K562 (cell line): Measurements from ENCODE around the gene PITPNM1. TPM values are rescaled to one million over a fixed set of nuclear protein-coding genes. Genes with fewer than 3 reads are reported as not detected.

ENCODE experiments used
- CBX2 ChIP-seq: fragments of 200-600 bp; sonication (generic); IDR thresholded peaks from one replicate; pipeline ENCODE4 v1.6.1; 2012; ENCODE audit warnings: mild to moderate bottlenecking, low read length, inconsistent platforms; ENCODE audit not compliant: insufficient read depth, poor library complexity, severe bottlenecking
- CBX5 ChIP-seq: IDR thresholded peaks from 2 replicates; pipeline ENCODE4 v1.6.1; 2014; ENCODE audit warnings: low read depth, borderline replicate concordance
- FOXA3 ChIP-seq, 2 experiments: fragments of 450-650 bp in 1 of 2; sonication (generic) in 1 of 2; formaldehyde crosslinking; IDR thresholded peaks in 1 of 2; conservative IDR thresholded peaks in 1 of 2; 2 replicates each; pipeline versions ENCODE4 v1.4.0 to v1.8.0; 2020 to 2022; ENCODE audit warnings: mild to moderate bottlenecking in 2 of 2, missing genetic modification reagents in 1 of 2
- KDM2B ChIP-seq: fragments of 250-450 bp; sonication (Bioruptor Pico); IDR thresholded peaks from 2 replicates; pipeline ENCODE4 v1.8.0; 2021; ENCODE audit warnings: mild to moderate bottlenecking, moderate library complexity
- SPI1 ChIP-seq: IDR thresholded peaks from 2 replicates; pipeline ENCODE4 v1.6.1; 2011; ENCODE audit warnings: low read depth, low read length, control low read depth, borderline replicate concordance
- SRSF1 ChIP-seq: fragments of 200-400 bp; formaldehyde crosslinking; IDR thresholded peaks from 2 replicates; pipeline ENCODE4 v1.6.1; 2017; ENCODE audit warnings: mild to moderate bottlenecking, low read depth, low read length, moderate library complexity
- SUPT5H ChIP-seq: fragments of 450-650 bp; IDR thresholded peaks from 2 replicates; pipeline ENCODE4 v1.6.1; 2016
- TAF9B ChIP-seq: fragments of 450-650 bp; IDR thresholded peaks from 2 replicates; pipeline ENCODE4 v1.6.1; 2018; ENCODE audit warnings: mild to moderate bottlenecking; ENCODE audit not compliant: partially characterized antibody
- TBP ChIP-seq: optimal IDR thresholded peaks from 2 replicates; pipeline ENCODE3; 2011; ENCODE audit warnings: low read depth, low read length, improper control_type of control experiment
- TOE1 ChIP-seq, 2 experiments: fragments of 450-650 bp in 1 of 2; sonication (generic) in 1 of 2; formaldehyde crosslinking in 1 of 2; IDR thresholded peaks; 2 replicates each; pipeline versions ENCODE4 v1.7.1 to v1.8.0; 2016 to 2022; ENCODE audit warnings: borderline replicate concordance in 2 of 2, mild to moderate bottlenecking in 2 of 2, antibody characterized with exemption in 1 of 2, inconsistent platforms in 1 of 2, low read depth in 1 of 2, missing genetic modification reagents in 1 of 2, moderate library complexity in 1 of 2
- ZNF133 ChIP-seq: fragments of 250-450 bp; sonication (Bioruptor Pico); IDR thresholded peaks from 2 replicates; pipeline ENCODE4 v1.4.0; 2020; ENCODE audit warnings: mild to moderate bottlenecking
- polyA plus RNA-seq, 8 experiments: library from polyadenylated mRNA; depleted of rRNA in 4 of 8; stranded (reverse) in 5 of 8; unstranded in 3 of 8; fragments of >200 nt; fragmentation: Nextera tagmentation in 2 of 8; fragmentation: Illumina TruSeq in 1 of 8; extraction: Ambion mirVana in 2 of 8; extraction: Trizol in 1 of 8; gene quantifications; 2 replicates each; pipeline versions ENCODE4 v1.2.1 to v1.2.3, GENCODE V29; 2011 to 2014; ENCODE audit warnings: inconsistent platforms in 1 of 8, missing spikeins in 1 of 8
- total RNA-seq, 7 experiments: library from RNA; depleted of rRNA in 6 of 7; stranded (reverse); fragments of >200 nt in 6 of 7; fragmentation: Illumina TruSeq in 2 of 7; extraction: Trizol in 2 of 7; gene quantifications; 2 replicates each; pipeline versions ENCODE4 v1.2.1 to v1.2.3, GENCODE V29; 2011 to 2021; ENCODE audit warnings: low replicate concordance in 1 of 7
- TF ChIP-seq, protein P1 (sequence below): fragments of 250-450 bp; sonication (Bioruptor Pico); IDR thresholded peaks from 2 replicates; pipeline ENCODE4 v1.4.0; 2020; ENCODE audit warnings: mild to moderate bottlenecking, moderate library complexity
- TF ChIP-seq, protein P2 (sequence below): fragments of 450-650 bp; formaldehyde crosslinking; IDR thresholded peaks from 2 replicates; pipeline ENCODE4 v1.4.0; 2020; ENCODE audit warnings: mild to moderate bottlenecking, moderate library complexity
- TF ChIP-seq, protein P3 (sequence below): fragments of 450-650 bp; IDR thresholded peaks from 2 replicates; pipeline ENCODE4 v1.7.0; 2016; ENCODE audit warnings: borderline replicate concordance
- TF ChIP-seq, protein P4 (sequence below): fragments of 450-650 bp; formaldehyde crosslinking; IDR thresholded peaks from 2 replicates; pipeline ENCODE4 v1.4.0; 2022; ENCODE audit warnings: missing genetic modification characterization
- TF ChIP-seq, protein P5 (sequence below): fragments of 200-800 bp; sonication (Bioruptor generic); IDR thresholded peaks from 2 replicates; pipeline ENCODE4 v1.6.1; 2017; ENCODE audit warnings: missing genetic modification characterization, missing compliant biosample characterization

The PITPNM1 gene
- total and polyA plus RNA-seq, 9 of the 15 experiments (the other 6 are each of a cell fraction or from before 2014, with no cell fraction given) = 0.11 to 53.7 (median 16.0) TPM

DNA sequence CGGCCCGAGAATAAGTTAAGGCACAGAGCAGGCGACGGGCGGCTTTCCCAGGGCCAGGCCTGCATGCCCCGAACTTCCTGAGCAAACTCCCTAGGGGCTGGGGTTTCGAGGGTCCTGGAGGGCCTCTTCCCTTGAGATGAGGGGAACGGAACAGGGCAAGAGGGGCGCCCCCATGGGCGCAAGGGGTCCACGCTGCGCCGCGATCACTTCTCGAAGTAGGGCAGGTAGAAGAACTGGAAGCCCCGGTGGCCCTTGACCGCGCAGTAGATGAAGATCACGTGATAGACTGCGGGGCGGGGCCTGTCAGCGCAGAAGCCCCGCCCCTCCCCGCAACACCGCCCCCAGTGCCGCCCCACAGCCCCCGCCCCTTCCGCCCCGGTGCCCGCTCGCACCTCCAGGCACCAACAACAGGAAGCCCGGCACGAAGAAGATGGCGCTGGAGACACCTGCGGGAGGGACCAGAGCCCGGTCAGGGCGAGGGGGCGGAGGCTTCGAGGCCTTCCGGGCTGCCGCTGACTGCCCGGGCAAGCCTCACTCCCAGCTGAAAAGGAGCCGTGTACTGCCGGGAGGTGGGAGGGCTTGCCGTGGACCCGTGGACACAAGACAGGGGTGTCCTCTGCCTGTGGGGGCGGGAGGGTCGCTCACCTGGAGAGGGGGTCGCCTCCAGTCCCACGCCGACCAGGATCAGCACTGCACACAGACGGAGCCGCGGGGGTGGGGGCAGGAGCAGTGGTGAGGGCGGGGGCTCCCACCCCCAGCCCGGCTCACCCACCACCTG is 40.6 kb downstream of the PITPNM1 start (continued):
- TF ChIP-seq, protein P1, sequence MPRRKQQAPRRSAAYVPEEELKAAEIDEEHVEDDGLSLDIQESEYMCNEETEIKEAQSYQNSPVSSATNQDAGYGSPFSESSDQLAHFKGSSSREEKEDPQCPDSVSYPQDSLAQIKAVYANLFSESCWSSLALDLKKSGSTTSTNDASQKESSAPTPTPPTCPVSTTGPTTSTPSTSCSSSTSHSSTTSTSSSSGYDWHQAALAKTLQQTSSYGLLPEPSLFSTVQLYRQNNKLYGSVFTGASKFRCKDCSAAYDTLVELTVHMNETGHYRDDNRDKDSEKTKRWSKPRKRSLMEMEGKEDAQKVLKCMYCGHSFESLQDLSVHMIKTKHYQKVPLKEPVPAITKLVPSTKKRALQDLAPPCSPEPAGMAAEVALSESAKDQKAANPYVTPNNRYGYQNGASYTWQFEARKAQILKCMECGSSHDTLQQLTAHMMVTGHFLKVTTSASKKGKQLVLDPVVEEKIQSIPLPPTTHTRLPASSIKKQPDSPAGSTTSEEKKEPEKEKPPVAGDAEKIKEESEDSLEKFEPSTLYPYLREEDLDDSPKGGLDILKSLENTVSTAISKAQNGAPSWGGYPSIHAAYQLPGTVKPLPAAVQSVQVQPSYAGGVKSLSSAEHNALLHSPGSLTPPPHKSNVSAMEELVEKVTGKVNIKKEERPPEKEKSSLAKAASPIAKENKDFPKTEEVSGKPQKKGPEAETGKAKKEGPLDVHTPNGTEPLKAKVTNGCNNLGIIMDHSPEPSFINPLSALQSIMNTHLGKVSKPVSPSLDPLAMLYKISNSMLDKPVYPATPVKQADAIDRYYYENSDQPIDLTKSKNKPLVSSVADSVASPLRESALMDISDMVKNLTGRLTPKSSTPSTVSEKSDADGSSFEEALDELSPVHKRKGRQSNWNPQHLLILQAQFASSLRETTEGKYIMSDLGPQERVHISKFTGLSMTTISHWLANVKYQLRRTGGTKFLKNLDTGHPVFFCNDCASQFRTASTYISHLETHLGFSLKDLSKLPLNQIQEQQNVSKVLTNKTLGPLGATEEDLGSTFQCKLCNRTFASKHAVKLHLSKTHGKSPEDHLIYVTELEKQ = no peak
- TF ChIP-seq CBX2 = no peak
- TF ChIP-seq, protein P2, sequence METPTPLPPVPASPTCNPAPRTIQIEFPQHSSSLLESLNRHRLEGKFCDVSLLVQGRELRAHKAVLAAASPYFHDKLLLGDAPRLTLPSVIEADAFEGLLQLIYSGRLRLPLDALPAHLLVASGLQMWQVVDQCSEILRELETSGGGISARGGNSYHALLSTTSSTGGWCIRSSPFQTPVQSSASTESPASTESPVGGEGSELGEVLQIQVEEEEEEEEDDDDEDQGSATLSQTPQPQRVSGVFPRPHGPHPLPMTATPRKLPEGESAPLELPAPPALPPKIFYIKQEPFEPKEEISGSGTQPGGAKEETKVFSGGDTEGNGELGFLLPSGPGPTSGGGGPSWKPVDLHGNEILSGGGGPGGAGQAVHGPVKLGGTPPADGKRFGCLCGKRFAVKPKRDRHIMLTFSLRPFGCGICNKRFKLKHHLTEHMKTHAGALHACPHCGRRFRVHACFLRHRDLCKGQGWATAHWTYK = no peak
- TF ChIP-seq, protein P3, sequence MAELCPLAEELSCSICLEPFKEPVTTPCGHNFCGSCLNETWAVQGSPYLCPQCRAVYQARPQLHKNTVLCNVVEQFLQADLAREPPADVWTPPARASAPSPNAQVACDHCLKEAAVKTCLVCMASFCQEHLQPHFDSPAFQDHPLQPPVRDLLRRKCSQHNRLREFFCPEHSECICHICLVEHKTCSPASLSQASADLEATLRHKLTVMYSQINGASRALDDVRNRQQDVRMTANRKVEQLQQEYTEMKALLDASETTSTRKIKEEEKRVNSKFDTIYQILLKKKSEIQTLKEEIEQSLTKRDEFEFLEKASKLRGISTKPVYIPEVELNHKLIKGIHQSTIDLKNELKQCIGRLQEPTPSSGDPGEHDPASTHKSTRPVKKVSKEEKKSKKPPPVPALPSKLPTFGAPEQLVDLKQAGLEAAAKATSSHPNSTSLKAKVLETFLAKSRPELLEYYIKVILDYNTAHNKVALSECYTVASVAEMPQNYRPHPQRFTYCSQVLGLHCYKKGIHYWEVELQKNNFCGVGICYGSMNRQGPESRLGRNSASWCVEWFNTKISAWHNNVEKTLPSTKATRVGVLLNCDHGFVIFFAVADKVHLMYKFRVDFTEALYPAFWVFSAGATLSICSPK = no peak; the same call in 1 of the 2 replicates
- TF ChIP-seq TAF9B = peak; percentile 63
- TF ChIP-seq, protein P4, sequence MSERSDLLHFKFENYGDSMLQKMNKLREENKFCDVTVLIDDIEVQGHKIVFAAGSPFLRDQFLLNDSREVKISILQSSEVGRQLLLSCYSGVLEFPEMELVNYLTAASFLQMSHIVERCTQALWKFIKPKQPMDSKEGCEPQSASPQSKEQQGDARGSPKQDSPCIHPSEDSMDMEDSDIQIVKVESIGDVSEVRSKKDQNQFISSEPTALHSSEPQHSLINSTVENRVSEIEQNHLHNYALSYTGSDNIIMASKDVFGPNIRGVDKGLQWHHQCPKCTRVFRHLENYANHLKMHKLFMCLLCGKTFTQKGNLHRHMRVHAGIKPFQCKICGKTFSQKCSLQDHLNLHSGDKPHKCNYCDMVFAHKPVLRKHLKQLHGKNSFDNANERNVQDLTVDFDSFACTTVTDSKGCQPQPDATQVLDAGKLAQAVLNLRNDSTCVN (CRISPR knock-in tag) = no peak
- peak; percentile 99 for TF ChIP-seq TOE1 (IDR thresholded peaks at IDR 0.05; ENCODE audit: borderline replicate concordance)
- TF ChIP-seq TOE1 (CRISPR knock-in tag; IDR thresholded peaks at IDR 0.05; ENCODE audit: borderline replicate concordance, low read depth) = no peak
- peak; percentile 73 for TF ChIP-seq SUPT5H
- no peak for TF ChIP-seq ZNF133 (CRISPR knock-in tag)
- no peak for TF ChIP-seq SRSF1
- TF ChIP-seq, protein P5, sequence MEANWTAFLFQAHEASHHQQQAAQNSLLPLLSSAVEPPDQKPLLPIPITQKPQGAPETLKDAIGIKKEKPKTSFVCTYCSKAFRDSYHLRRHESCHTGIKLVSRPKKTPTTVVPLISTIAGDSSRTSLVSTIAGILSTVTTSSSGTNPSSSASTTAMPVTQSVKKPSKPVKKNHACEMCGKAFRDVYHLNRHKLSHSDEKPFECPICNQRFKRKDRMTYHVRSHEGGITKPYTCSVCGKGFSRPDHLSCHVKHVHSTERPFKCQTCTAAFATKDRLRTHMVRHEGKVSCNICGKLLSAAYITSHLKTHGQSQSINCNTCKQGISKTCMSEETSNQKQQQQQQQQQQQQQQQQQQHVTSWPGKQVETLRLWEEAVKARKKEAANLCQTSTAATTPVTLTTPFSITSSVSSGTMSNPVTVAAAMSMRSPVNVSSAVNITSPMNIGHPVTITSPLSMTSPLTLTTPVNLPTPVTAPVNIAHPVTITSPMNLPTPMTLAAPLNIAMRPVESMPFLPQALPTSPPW (CRISPR knock-in tag) = peak; percentile 83
- TF ChIP-seq FOXA3 (CRISPR knock-in tag; conservative IDR thresholded peaks at IDR 0.05 in 1 of 2, IDR thresholded peaks at IDR 0.05 in 1 of 2) = peak in 1 of 2 experiments; percentile 5; a peak in 1 of 4 replicates
- TF ChIP-seq KDM2B (CRISPR knock-in tag) = peak; percentile 67; the same call in 1 of the 2 replicates
- TF ChIP-seq TBP = peak; percentile 63
- 0 out of 2 replicates have a peak, but pooled peaks have one; percentile 24 for TF ChIP-seq SPI1
- TF ChIP-seq CBX5 = no peak
